HG02610 (cell line): ENCODE measurements around the gene CTNS.

Experiments
- ATAC-seq: cut with Tn5 transposase; IDR thresholded peaks from one replicate; pipeline ENCODE4 v1.9.1; 2021; ENCODE audit warnings: mild to moderate bottlenecking, moderate library complexity; ENCODE audit not compliant: unreplicated experiment

Gene CTNS

GRCh38 chr17:3622977-3623594 is 13.5 kb upstream of the CTNS start:
- ATAC-seq = no peak

GRCh38 chr17:3626831-3627768 is 9.5 kb upstream of the CTNS start:
- no peak for ATAC-seq

- no peak for ATAC-seq
These were observed 8.8 kb upstream of the CTNS start for GRCh38 chr17:3627769-3628167.

GRCh38 chr17:3630781-3631180 is 5.8 kb upstream of the CTNS start:
- ATAC-seq = no peak

- ATAC-seq = no peak
These were observed 4.3 kb upstream of the CTNS start for GRCh38 chr17:3632287-3632686.

GRCh38 chr17:3635474-3636153 is 946 bp upstream of the CTNS start:
- no peak for ATAC-seq

- ATAC-seq = peak; percentile 4
These were observed 381 bp downstream of the CTNS start for GRCh38 chr17:3636908-3637373.

GRCh38 chr17:3639981-3640596 is 3.5 kb downstream of the CTNS start:
- no peak for ATAC-seq

- ATAC-seq = no peak
These were observed 4.5 kb downstream of the CTNS start for GRCh38 chr17:3641014-3641413.

GRCh38 chr17:3641717-3642486 is 5.3 kb downstream of the CTNS start:
- ATAC-seq = no peak

- no peak for ATAC-seq
These were observed 7.4 kb downstream of the CTNS start for GRCh38 chr17:3643889-3644349.

- no peak for ATAC-seq
These were observed 8.8 kb downstream of the CTNS start for GRCh38 chr17:3645310-3645709.

GRCh38 chr17:3647251-3647650 is 10.7 kb downstream of the CTNS start:
- no peak for ATAC-seq

GRCh38 chr17:3647769-3648555 is 11.4 kb downstream of the CTNS start:
- no peak for ATAC-seq

- no peak for ATAC-seq
These were observed 19.2 kb downstream of the CTNS start for GRCh38 chr17:3655766-3656165.

- no peak for ATAC-seq
These were observed 19.8 kb downstream of the CTNS start for GRCh38 chr17:3656353-3656752.

- ATAC-seq = no peak
These were observed 20.4 kb downstream of the CTNS start for GRCh38 chr17:3656755-3657587.

- ATAC-seq = no peak
These were observed 21.0 kb downstream of the CTNS start for GRCh38 chr17:3657588-3657869.
